MV-4-11 (cell line): ENCODE measurements around the gene ZFYVE1.
"Not testable (repeated sequence)": the region's sequence is repeated elsewhere in the genome, so short reads cannot be mapped to it uniquely, and the experiment has no call there.

Source experiments
- DNase-seq: peaks from one replicate; lab custom pipeline; 2025; lab: John Stamatoyannopoulos, UW

Gene ZFYVE1, protein sequence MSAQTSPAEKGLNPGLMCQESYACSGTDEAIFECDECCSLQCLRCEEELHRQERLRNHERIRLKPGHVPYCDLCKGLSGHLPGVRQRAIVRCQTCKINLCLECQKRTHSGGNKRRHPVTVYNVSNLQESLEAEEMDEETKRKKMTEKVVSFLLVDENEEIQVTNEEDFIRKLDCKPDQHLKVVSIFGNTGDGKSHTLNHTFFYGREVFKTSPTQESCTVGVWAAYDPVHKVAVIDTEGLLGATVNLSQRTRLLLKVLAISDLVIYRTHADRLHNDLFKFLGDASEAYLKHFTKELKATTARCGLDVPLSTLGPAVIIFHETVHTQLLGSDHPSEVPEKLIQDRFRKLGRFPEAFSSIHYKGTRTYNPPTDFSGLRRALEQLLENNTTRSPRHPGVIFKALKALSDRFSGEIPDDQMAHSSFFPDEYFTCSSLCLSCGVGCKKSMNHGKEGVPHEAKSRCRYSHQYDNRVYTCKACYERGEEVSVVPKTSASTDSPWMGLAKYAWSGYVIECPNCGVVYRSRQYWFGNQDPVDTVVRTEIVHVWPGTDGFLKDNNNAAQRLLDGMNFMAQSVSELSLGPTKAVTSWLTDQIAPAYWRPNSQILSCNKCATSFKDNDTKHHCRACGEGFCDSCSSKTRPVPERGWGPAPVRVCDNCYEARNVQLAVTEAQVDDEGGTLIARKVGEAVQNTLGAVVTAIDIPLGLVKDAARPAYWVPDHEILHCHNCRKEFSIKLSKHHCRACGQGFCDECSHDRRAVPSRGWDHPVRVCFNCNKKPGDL

DNA sequence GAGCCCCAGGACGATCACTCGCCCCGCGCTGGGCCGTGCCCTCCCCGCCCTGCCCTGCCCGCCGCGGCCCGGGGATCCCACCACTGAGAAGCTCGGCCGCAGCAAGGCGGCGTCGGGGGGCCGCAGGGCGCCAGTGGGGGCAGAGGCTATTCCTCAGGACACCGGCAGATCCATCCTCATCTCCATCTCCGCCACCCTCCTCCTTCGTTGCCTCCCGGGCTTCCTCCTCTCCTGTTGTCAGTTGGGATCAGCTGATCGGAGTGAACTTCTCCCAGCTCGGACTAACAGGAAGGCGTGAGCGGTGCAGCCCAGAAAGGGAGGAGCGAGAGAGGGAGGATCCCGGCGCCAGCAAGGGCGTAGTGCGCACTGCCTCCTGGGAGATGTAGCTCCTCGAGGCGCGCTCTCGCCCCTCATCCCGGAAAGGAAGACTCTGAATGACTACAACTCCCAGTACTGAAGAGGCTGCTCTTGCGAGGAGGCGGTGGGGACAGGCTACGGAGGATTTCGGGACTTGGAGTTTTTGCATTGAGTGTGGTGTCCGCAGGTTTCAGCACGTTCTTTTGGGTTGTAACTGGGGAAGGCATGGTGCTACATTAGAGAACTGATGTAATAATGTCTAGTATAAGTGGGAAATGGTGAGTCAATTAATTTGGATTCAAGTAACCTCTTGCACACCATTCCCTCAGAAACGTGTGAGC lies at the start of gene ZFYVE1:
Gene ZFYVE1, minus strand, starts transcription at position 262 of the 698 bp plus-strand sequence. CDS start 2,598 bp downstream, outside the sequence.
- peak; percentile 99 for DNase-seq

DNA sequence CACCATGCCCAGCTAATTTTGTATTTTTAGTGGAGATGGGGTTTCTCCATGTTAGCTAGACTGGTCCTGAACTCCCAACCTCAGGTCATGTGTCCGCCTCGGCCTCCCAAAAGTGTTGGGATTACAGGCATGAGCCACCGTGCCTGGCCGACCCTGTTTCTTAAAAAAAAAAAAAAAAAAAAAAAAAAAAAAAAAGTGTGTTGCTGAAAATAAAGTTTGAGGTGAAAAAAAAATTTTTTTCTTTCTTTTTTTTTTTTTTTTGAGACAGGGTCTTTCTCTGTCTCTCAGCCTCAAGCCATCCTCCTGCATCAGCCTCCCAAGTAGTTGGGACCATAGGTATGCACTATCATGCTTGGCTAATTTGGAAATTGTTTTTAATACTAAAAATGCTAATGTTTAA lies 42.7 kb upstream of the ZFYVE1 start:
- no peak for DNase-seq

DNA sequence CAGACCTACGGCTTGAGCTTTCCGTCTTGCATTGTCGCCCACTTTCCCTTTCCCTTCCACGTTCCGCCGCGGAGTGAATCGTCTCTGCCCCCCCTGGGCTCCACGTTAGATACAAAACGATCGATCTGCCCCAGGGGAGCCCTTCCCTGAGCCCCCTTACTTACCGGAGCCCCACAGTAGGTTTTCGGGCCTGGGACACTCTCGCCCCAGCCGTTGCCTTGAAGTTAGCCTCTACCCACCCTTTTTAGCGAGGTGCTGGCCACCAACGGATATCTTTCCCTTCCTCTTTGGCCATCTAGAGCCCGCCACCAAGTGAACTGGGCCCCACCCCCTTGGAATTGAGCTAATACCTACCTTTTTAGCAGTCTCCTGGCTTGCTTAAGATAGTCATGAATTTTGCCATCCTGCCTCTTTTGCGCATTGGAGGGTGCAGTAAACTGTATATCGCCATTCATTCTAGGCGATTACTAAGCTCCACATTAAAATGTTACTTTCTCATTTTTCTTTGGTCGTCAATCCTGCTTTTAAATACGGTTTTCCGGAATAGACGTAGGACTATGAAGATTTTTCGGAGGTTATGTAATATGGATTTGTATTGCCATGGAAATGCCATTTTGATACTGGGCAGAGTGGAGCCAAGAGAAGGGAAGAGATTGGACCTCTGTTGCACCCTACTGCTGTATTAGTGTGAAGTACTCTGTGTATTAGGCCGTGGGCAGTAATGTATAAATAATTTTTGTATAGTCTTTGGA lies 32.2 kb upstream of the ZFYVE1 start:
- peak; percentile 41 for DNase-seq

DNA sequence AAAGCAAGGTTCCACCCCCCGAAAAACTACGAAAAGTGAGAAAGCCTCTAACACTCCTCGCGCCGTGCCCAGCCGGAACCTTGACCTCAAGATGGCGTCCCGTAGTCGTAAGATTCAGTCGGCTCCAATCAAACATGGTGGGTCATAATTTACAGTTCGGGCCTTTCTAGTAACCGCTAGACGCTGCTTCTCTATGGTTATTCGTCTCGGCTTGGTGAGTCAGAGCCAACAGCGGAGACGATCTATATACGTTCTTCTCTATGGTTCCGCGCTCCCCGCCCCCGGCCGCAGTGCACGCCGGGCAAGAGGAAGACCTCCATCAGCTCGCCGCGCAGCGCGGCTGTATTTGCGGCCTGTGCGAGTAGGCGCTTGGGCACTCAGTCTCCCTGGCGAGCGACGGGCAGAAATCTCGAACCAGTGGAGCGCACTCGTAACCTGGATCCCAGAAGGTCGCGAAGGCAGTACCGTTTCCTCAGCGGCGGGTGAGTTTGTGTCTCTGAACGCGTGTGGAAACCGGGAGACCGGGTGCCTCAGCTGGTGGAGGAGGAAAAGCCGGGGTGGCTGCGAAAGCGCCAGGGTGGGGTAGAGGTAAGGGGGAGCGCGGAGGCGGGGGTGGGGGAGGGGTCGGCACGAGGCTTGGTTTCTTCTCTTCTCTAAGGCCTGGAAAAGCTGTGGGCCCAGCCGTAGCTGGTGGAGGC lies 31.5 kb upstream of the ZFYVE1 start, which contains the start of gene RBM25:
Gene RBM25, plus strand, starts transcription at position 311 of the 698 bp plus-strand sequence. CDS start 13,108 bp downstream, outside the sequence.
- peak; percentile 99 for DNase-seq

DNA sequence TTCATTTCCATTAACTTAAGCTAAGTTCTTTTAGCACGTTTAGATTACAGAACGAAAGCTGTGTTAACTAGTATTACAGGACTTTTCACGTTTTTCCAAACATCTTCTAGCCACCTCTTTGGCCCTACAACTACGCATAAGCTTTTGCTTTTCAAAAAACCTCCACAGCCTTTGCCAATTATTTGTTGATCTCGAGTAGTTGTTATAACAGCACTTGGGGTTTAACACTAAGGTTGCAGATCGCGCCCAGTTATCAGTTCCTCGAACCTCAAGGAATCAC lies 31.0 kb upstream of the ZFYVE1 start:
- DNase-seq, result no peak

DNA sequence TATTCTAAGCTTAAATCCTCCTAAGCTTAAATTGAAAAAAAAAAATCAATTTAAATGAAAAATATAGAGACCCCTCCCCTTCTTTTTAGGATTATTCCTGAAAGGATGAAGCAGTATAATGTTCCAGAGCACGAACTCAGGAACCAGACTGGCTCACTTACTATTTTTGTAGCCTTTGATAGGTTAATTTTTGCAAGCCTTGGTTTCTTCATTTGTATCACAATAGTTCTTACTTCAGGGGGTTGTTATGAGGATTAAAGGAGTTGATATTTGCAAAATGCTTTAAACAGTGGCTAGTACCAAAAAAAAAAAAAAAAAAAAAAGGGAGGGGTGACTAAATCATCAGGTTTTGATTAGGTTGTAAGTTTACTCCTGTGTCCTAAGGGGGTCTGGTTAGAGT lies 28.3 kb upstream of the ZFYVE1 start:
- no peak for DNase-seq

DNA sequence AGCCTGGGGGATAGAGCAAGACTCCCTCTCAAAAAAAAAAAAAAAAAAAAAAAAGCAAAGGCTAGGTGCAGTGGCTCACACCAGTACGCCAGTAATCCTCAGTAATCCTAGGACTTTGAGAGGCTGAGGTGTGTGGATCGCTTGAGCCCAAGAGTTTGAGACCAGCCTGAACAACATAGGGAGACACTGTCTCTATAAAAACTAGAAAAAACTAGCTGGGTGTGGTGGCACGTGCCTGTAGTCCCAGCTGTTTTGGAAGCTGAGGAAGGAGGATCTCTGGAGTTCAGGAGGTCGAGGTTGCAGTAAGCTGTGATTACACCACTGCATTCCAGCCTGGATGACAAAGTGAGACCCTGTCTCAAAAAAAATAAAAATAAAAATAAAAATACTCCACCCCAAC lies 22.5 kb upstream of the ZFYVE1 start:
- no peak for DNase-seq

DNA sequence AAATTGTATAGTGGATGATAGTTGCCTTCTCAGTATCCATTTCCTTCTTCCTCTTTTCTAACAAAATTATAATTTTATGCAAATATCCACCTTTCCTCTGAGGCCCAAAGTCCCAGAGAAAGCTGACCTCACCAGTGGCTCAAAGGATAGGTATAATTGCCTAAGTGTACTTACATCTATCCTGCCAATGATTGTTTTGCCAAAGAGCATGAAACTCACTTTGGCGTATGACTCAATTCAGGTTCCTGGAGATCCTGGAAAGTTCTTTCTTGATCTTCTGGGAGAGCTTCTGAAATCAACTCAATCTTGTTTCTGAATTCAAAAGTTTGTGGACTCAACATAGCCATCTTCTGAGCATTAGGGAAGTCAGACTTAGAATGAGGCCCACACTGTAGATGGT lies 20.9 kb upstream of the ZFYVE1 start:
- no peak for DNase-seq

DNA sequence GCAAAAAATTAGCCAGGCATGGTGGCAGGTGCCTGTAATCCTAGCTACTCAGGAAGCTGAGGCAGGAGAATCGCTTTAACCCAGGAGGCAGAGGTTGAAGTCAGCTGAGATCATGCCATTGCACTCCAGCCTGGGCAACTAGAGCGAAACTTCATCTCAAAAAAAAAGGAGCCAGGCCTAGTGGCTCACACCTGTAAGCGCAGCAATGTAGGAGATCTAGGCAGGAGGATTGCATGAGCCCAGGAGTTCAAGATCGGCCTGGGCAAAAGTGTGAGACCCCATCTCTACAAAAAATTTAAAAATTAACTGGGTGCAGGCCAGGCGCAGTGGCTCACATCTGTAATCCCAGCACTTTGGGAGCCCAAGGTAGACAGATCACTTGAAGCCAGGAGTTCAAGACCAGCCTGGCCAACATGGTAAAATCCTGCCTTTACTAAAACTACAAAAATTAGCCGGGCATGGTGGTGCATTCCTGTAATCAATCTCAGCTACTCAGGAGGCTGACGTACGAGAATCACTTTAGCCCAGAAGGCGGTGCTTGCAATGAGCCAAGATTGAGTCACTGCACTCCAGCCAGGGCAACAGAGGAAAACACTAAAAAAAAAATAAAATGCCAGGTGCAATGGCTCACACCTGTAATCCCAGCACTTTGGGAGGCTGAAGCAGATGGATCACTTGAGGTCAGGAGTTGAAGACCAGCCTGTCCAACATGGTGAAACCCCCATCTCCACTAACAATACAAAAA lies 10.0 kb upstream of the ZFYVE1 start:
- not testable (repeated sequence) for DNase-seq

DNA sequence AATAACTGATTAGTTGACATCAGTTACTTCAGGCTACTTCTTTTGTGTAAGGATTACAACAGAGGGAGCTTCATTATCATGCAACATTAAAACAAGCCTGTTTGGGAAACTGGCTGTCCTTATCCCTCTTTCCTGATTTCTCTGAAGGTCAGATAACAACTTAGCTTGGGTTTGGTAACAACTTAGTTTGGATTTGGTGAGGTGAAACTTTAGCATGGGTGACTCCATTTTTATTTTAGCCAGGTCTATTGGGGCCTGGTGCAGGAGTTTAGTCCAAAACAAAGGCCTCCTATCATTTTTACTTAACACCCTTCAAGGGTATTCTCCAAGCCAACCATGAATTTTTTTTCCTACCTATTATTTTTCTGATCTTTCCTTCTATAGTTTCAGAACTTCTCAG lies 1.1 kb upstream of the ZFYVE1 start:
- no peak for DNase-seq

DNA sequence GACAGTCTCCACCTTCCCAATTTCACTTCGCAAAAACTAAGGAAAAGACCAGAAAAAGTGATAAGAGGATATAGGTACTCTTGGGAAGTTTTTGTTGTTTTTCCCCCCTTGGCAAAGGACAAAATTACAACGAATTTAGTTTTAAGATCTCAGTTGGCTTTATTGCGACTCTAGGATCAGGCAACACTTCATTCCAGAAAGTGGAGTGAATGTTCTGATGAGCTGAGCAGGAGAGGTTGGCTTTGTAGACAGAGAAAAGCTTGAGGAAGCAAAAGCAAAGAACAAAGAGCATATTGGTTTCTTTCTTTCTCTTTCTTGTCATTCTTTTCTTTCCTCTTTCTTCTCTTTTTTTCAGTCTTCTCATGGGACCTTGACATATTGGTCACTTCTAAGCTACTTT lies 640 bp upstream of the ZFYVE1 start:
- no peak for DNase-seq

DNA sequence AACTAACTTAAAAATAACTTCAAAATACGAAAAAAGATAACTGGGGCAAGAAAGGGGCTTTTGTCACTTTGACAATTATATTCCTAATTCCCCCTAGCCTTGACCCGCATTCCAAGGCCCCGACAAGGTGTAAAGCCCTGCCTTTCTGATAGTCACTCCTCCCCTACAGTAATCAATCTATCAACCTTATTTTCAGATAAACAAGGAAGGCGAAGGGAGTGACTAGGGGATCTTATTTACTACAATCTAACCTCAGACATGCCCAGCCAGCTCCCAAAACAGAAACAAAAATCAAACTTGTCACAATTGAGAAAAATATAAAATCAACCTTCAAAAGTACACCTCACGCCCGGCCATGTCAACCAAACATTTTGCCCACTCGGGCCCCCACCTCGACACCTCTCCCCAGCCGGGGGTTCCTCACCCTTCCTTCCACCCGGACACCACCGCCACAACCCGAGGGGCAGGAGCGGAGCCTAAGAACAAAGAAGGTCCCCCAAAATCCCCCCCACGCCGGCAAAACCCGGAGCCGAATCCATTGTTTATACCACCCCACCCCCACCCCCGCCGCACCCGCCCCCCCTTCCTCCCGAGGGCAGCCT lies 562 bp downstream of the ZFYVE1 start:
- DNase-seq, result no peak

DNA sequence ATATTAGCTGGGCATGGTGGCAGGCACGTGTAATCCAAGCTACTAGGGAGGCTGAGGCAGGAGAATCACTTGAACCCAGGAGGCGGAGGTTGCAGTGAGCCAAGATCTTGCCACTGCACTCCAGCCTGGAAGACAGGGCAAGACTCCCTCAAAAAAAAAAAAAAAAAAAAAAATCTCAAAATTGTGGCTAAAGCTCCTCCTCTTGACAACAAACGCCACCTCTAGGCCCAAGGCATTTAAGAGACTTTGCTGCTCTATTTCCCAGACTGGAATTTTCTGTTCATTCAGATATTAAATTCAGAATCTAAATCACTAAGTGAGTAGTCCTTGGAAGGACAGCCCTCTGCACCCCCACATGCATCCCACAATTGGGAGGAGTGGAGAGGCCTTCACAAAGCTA lies 1.4 kb downstream of the ZFYVE1 start:
- no peak for DNase-seq

DNA sequence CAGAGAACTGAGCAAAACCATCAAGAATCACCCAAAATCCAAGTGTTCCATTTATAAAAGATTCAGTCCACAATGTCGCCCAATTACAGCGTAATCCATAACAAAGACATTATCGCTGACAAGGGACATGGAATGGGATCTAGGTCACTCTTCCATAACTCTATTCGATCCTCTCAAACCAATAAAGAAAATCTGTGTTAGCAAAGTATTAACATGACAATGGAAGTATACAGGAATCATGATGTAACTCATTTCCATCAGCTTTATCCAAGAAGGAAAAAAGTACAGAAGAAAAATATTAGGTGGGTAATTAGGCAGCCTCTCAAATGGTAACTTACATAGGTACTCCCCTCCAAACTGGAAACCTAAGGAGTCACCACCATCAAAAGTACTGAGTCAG lies 4.9 kb downstream of the ZFYVE1 start:
- DNase-seq, result no peak

DNA sequence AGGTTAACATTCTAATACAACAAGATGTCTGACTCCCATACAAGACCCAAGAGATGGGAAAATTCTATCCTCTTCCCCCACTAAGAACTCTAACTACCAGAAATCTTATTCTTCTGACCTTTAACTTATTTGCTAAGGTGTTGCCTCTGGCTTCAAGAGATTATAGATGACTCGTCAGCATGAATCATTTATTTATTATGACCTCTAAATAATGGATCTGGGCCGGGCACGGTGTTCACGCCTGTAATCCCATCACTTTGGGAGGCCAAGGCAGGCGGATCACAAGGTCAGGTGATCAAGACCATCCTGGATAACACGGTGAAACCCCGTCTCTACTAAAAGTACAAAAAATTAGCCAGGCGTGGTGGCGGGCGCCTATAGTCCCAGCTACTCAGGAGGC lies 10.9 kb downstream of the ZFYVE1 start:
- DNase-seq, result not testable (repeated sequence)

DNA sequence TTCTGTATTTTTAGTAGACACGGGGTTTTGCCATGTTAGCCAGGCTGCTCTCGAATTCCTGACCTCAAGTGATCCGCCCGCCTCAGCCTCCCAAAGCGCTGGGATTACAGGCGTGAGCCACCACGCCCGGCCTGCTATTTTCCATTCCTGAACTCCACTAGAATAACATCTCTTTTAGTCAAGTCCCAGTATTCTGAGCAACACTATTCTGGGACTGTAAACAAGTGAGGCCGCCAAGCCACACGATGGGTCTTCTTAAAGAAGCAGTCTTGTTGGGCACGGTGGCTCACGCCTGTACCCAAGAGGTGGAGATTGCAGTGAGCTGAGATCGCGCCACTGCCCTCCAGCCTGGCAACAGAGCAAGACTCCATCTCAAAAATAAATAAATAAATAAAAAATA lies 11.4 kb downstream of the ZFYVE1 start:
- DNase-seq, result not testable (repeated sequence)

DNA sequence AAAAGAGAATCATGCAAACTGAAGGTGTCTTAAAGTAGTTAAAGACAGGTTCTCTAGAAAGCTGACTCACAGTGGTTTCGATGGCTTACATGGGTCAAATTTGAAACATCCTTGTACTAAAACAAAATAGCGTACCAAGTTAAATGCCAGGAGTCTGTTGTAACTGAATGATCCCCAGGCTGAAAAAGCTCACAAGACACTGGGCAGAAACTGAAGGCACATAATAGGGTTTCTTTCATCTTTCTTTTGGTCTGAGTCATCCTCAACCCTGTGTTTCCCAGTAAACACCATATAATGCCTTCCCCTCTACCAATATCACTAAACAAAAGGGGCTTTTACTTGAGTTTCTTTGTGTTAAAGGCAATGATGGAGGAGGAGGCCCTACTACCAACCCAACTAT lies 12.8 kb downstream of the ZFYVE1 start:
- no peak for DNase-seq

DNA sequence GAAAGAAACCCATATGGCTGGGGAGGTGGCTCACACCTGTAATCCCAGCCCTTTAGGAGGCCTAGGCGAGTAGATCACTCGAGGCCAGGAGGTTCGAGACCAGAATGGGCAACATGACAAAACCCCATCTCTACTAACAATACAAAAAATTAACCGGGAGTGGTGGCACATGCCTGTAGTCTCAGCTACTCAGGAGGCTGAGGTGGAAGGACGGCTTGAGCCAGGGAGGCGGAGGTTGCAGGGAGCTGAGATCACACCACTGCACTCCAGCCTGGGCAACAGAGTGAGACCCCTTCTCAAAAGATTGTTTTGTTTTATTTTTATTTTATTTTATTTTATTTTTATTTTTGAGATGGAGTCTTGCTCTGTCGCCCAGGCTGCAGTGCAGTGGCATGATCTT lies 15.7 kb downstream of the ZFYVE1 start:
- DNase-seq, result not testable (repeated sequence)

DNA sequence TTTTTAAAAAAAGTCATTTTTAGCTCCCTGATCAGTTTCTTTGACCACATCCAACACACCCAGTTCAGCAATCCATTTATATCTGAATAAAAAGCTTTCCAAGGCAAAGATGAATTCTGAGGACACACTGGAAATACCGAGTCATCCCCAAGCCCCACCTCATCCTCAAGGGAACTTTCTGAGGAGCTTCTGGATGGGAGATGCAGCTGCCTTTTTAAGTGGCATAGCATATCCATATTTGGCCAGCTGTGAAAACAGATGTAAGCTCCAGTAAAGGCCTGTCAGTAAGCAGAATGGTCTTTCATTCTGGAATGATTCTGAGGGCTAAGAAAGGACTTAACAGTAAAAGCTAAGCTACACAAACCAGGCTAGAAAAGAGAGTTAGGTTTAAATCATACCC lies 18.4 kb downstream of the ZFYVE1 start:
- no peak for DNase-seq

DNA sequence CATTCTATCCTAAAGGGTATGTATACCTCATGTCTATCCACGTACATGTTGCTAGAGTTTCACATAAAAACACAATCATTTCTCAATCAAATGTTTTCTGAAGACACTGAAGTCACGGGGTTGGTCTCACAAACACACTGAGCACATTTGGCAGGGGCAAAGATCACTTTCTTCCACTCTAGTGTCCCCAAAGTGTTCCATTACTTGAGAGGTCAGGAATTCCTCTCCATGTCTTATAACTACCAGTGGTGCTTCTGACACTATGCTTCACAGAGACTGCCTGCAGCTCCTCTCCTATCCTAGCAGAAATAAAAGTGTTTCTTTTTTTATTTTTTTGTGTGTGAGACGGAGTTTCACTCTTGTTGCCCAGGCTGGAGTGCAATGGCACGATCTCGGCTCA lies 19.1 kb downstream of the ZFYVE1 start:
- no peak for DNase-seq
